ENCODE results near the gene TMEM52. TPM values are rescaled to one million over a fixed set of nuclear protein-coding genes. Genes with fewer than 3 reads are reported as not detected.

TMEM52 gene
- polyA plus RNA-seq, 2 of the 4 experiments (the other 2 are of a cell fraction): 0.36 to 0.41 TPM

GRCh38 chr1:1916851-1917251, 2.2 kb downstream of the TMEM52 start:
- TF ChIP-seq ZSCAN20 (CRISPR knock-in tag; IDR thresholded peaks at IDR 0.05) (no peak), PBX3 (IDR thresholded peaks at IDR 0.05) (no peak), FOXS1 (CRISPR knock-in tag; IDR thresholded peaks at IDR 0.05) (no peak), RCOR1 (IDR thresholded peaks at IDR 0.05; ENCODE audit: low read depth, low read length) (no peak), KDM5A (IDR thresholded peaks at IDR 0.05) (no peak), NFE2L2 (conservative IDR thresholded peaks at IDR 0.05; ENCODE audit: low read length) (no peak)
- H3K4me1 ChIP-seq: peaks cover 10% of the 10 kb centered on the region
- FAIRE-seq (no peak), ATAC-seq (no peak), DNase-seq (ENCODE audit: low read depth in 1 of 2, low spot score in 1 of 2) (no peak)
- H3K4me3 ChIP-seq: no peak overlapping the region
- no peaks in the 10 kb centered on the region for H3K9me3 ChIP-seq
- POLR2A ChIA-PET: interaction anchor here (0.8 kb wide), 1 partner anchor 8 kb away, joined by 8 read pairs; no protein-coding TSS in a partner anchor
- no peak overlapping the region for H3K4me2 ChIP-seq
- CTCF ChIA-PET: interaction anchor here (1.0 to 1.8 kb wide), 3 partner anchors 128 to 258 kb away, joined by 3 to 6 read pairs (median 4); no protein-coding TSS in a partner anchor
- no peak overlapping the region for H3K27ac ChIP-seq
- WGBS (ENCODE audit: missing lambda C conversion rate): 83% methylated on average over 11 of the region's 19 CpGs

GRCh38 chr1:1915911-1916840, 2.9 kb downstream of the TMEM52 start:
- ChIA-PET CTCF (interaction anchor here (1.0 to 2.6 kb wide), 4 partner anchors 10 to 259 kb away, joined by 3 to 7 read pairs (median 5); no protein-coding TSS in a partner anchor), POLR2A (no interaction called here)
- FAIRE-seq (no peak), DNase-seq (ENCODE audit: low read depth in 1 of 2, low spot score in 1 of 2) (no peak), ATAC-seq (no peak)
- Histone ChIP-seq H3K9me3 (no peaks in the 10 kb centered on the region), H3K27ac (no peak overlapping the region), H3K4me1 (peaks cover 10% of the 10 kb centered on the region), H3K4me2 (no peak overlapping the region), H3K4me3 (no peak overlapping the region)
- 86% methylated on average over 18 of the region's 23 CpGs for WGBS (ENCODE audit: missing lambda C conversion rate)
- TF ChIP-seq RFX5 (IDR thresholded peaks at IDR 0.05) (no peak), MAFK (IDR thresholded peaks at IDR 0.05; ENCODE audit: partially characterized antibody) (no peak), ESRRA (IDR thresholded peaks at IDR 0.05; ENCODE audit: borderline replicate concordance, low read length) (no peak), HOXB5 (CRISPR knock-in tag; IDR thresholded peaks at IDR 0.05) (no peak), HOXA7 (CRISPR knock-in tag; IDR thresholded peaks at IDR 0.05) (no peak), SREBF2 (IDR thresholded peaks at IDR 0.05) (no peak), CBX8 (IDR thresholded peaks at IDR 0.05) (no peak), FOXS1 (CRISPR knock-in tag; IDR thresholded peaks at IDR 0.05) (no peak), HDAC2 (IDR thresholded peaks at IDR 0.05) (no peak), JUN (IDR thresholded peaks at IDR 0.05) (no peak), RCOR1 (IDR thresholded peaks at IDR 0.05; ENCODE audit: low read depth, low read length) (no peak), MAZ (IDR thresholded peaks at IDR 0.05; ENCODE audit: borderline replicate concordance, low read depth, low read length) (no peak)
- TF ChIP-seq, protein P1, sequence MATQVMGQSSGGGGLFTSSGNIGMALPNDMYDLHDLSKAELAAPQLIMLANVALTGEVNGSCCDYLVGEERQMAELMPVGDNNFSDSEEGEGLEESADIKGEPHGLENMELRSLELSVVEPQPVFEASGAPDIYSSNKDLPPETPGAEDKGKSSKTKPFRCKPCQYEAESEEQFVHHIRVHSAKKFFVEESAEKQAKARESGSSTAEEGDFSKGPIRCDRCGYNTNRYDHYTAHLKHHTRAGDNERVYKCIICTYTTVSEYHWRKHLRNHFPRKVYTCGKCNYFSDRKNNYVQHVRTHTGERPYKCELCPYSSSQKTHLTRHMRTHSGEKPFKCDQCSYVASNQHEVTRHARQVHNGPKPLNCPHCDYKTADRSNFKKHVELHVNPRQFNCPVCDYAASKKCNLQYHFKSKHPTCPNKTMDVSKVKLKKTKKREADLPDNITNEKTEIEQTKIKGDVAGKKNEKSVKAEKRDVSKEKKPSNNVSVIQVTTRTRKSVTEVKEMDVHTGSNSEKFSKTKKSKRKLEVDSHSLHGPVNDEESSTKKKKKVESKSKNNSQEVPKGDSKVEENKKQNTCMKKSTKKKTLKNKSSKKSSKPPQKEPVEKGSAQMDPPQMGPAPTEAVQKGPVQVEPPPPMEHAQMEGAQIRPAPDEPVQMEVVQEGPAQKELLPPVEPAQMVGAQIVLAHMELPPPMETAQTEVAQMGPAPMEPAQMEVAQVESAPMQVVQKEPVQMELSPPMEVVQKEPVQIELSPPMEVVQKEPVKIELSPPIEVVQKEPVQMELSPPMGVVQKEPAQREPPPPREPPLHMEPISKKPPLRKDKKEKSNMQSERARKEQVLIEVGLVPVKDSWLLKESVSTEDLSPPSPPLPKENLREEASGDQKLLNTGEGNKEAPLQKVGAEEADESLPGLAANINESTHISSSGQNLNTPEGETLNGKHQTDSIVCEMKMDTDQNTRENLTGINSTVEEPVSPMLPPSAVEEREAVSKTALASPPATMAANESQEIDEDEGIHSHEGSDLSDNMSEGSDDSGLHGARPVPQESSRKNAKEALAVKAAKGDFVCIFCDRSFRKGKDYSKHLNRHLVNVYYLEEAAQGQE (IDR thresholded peaks at IDR 0.05): no peak
